PFSK-1 (cell line): ENCODE results near the gene ILK.

Source experiments
- FOXP2 ChIP-seq: optimal IDR thresholded peaks from 2 replicates; pipeline ENCODE3; 2011; ENCODE audit warnings: borderline replicate concordance, control low read depth, inconsistent platforms; ENCODE audit not compliant: insufficient read depth; ENCODE audit errors: extremely low read length, extremely low read depth
- POLR2AphosphoS5 ChIP-seq: IDR thresholded peaks from 2 replicates; pipeline ENCODE4 v1.6.1; 2012; ENCODE audit warnings: low read depth, mild to moderate bottlenecking, control low read depth, low read length, moderate library complexity
- SIN3A ChIP-seq: IDR thresholded peaks from 2 replicates; pipeline ENCODE4 v1.6.1; 2012; ENCODE audit warnings: mild to moderate bottlenecking, low read length, moderate library complexity, borderline replicate concordance; ENCODE audit not compliant: insufficient read depth
- TAF1 ChIP-seq: IDR thresholded peaks from 2 replicates; pipeline ENCODE4 v1.6.1; 2012; ENCODE audit warnings: low read length, control low read depth, borderline replicate concordance; ENCODE audit not compliant: insufficient read depth
- TF ChIP-seq, protein P1 (sequence below), 2 experiments: IDR thresholded peaks; 2 replicates each; pipeline versions ENCODE4 v1.6.1 to v1.8.0; 2011 to 2012; ENCODE audit warnings: low read depth in 2 of 2, low read length in 2 of 2, control low read depth in 1 of 2, inconsistent platforms in 1 of 2, mild to moderate bottlenecking in 1 of 2, moderate library complexity in 1 of 2; ENCODE audit not compliant: insufficient read depth in 1 of 2

- TF ChIP-seq POLR2AphosphoS5 (no peak), SIN3A (no peak), TAF1 (no peak), FOXP2 (no peak)
- TF ChIP-seq, protein P1, sequence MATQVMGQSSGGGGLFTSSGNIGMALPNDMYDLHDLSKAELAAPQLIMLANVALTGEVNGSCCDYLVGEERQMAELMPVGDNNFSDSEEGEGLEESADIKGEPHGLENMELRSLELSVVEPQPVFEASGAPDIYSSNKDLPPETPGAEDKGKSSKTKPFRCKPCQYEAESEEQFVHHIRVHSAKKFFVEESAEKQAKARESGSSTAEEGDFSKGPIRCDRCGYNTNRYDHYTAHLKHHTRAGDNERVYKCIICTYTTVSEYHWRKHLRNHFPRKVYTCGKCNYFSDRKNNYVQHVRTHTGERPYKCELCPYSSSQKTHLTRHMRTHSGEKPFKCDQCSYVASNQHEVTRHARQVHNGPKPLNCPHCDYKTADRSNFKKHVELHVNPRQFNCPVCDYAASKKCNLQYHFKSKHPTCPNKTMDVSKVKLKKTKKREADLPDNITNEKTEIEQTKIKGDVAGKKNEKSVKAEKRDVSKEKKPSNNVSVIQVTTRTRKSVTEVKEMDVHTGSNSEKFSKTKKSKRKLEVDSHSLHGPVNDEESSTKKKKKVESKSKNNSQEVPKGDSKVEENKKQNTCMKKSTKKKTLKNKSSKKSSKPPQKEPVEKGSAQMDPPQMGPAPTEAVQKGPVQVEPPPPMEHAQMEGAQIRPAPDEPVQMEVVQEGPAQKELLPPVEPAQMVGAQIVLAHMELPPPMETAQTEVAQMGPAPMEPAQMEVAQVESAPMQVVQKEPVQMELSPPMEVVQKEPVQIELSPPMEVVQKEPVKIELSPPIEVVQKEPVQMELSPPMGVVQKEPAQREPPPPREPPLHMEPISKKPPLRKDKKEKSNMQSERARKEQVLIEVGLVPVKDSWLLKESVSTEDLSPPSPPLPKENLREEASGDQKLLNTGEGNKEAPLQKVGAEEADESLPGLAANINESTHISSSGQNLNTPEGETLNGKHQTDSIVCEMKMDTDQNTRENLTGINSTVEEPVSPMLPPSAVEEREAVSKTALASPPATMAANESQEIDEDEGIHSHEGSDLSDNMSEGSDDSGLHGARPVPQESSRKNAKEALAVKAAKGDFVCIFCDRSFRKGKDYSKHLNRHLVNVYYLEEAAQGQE (IDR thresholded peaks at IDR 0.05; ENCODE audit: insufficient read depth in 1 of 2, low read depth in 2 of 2, low read length in 2 of 2), result no peak
Measured at GRCh38 chr11:6568191-6568918, 35.2 kb upstream of the ILK start.
